SIG-M5 (cell line): ENCODE measurements around the gene ADGRB3.

ENCODE experiments used
- DNase-seq: peaks from one replicate; lab custom pipeline; 2025; lab: John Stamatoyannopoulos, UW

Gene ADGRB3

GRCh38 chr6:68704485-68704884 is 69.4 kb downstream of the ADGRB3 start:
- no peak for DNase-seq

- no peak for DNase-seq
Measured at GRCh38 chr6:68709091-68709490, 74.0 kb downstream of the ADGRB3 start.

- DNase-seq: no peak
Measured at GRCh38 chr6:68709882-68710281, 74.8 kb downstream of the ADGRB3 start.

GRCh38 chr6:68710496-68710895 is 75.4 kb downstream of the ADGRB3 start:
- DNase-seq: no peak

DNA sequence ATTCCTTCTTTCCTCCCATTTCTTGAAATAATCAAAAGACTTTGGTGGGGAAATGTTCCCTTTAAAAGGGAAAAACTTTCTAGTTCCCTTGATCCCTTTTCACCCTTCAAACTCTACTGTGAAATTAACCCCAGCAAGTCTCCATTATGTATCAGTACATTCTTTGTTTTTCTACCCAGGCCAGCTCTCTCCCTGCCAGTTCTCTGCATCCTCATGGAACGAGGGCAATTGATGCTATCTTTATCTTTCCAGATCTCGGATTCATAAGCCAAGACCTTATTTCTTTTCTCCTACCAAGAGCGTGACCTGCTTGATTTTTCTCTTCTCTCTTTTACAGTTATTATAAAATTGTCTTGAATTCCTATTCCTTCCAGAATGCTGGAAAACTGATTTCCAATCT is 75.8 kb downstream of the ADGRB3 start:
- no peak for DNase-seq

DNA sequence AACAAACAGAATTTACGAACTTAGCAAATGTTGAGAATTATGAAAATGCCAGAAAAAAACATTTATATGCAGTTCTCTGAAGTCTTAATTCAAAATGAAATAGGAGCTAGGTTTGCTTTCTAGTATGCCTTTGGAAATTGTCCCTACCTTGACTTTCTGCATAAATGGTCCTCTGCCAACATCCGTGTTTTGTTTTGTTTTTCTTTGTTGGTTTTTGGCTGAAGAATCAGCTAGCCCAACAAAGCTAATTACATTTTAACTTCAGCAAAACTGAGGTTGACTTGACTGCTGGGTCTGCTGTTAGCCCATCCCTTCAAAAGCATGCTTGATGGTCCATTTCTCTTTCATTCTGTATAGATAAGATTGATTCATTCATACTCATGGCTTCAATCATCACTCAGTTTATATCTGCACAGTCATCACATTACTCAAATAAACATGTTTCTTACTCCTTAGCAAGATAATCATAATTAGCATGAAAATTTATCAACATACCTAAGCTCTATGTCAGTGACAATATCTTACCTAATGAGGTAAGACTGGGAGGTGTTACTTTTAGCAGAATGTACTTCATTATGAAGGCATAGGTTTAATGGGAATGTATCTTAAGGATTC is 76.4 kb downstream of the ADGRB3 start:
- no peak for DNase-seq

DNA sequence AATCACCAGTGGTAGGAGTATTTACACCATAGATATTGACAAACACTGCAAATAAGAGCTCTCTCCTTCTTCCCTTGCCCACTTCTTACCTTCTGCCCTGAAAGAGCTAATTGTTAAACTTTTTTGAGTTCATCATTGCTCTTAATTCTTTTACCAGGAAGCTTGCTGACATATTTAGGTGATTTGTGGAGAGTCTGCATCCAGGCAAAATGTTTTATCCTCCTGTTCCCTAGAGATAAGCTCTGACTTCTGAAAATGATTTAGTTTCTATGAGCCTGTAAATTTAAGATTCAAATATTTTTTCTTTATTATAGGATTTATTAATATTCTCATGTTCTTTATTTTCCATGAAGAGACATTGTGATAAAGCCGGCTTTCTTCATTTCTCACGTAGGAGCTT is 81.5 kb downstream of the ADGRB3 start:
- no peak for DNase-seq

DNA sequence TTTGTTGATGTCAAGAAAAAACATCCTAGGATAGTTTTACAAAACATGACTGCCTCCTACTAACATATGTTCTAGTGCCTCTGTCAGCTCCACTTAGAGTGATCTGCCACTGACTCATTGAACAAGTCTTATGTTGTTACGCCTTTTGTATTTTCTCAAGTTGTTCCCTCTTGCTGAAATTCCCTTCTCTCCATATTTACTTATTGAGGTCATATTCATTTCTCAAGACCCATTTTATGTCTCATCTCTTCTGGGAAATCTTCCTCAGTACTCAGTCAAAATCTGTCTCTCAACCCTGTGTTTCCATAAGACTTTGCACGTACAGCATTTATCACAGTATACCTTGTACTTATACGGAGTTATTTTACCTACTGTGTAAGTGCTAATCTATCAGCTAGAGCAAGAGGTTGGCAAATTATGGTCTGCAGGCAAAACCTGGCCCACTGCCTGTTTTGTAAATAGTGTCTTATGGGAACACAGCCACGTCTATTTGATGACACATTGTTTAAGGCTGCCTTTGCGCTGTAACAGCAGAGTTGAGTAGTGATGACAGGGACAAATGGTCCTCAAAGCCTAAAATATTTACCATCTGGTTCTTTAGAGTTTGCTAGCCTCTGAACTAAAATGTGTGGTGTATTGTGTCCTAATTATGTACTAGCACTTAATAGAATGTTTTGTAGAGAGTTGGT is 83.4 kb downstream of the ADGRB3 start:
- DNase-seq: no peak

DNA sequence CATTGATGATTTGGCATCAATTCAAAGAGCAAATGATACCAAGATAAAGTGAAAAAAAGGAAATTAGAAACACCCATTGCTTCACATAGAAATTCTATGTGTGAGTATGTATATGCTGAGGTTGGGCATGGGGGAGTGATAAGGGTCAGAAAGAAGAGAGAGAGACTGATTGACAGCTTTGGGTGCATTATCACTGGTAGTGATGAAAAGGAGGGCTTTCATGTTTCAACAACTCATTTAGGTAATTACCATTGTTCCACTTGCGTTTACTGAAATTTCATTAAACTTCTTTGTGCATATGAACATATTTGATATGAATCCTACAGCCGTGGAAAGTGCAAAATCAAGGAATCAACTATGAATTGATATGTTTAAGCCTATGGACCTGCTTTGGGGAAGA is 84.7 kb downstream of the ADGRB3 start:
- no peak for DNase-seq

GRCh38 chr6:68722891-68723527 is 87.9 kb downstream of the ADGRB3 start:
- no peak for DNase-seq

GRCh38 chr6:68724060-68724459 is 89.0 kb downstream of the ADGRB3 start:
- no peak for DNase-seq

- DNase-seq: no peak
Measured at GRCh38 chr6:68726337-68726736, 91.3 kb downstream of the ADGRB3 start.

- no peak for DNase-seq
Measured at GRCh38 chr6:68726992-68727391, 91.9 kb downstream of the ADGRB3 start.

DNA sequence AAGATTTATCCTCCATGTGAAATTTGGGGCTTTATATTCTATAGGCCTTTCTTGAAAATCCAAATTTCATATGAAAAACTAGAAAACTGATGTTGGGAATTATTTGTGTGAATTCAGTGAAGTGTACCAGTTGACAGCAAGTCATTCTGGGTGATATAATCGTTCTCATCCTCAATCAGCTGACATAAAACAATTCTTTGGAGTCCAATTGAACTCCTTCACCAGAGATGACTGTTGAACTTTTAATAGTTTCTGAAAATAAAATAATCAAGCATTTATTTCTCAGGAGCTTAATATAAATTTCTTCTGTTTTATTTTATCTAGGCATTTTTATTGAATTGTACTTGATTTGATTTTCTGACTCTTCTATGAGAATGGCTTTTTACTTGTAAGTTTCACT is 92.6 kb downstream of the ADGRB3 start:
- DNase-seq: no peak

DNA sequence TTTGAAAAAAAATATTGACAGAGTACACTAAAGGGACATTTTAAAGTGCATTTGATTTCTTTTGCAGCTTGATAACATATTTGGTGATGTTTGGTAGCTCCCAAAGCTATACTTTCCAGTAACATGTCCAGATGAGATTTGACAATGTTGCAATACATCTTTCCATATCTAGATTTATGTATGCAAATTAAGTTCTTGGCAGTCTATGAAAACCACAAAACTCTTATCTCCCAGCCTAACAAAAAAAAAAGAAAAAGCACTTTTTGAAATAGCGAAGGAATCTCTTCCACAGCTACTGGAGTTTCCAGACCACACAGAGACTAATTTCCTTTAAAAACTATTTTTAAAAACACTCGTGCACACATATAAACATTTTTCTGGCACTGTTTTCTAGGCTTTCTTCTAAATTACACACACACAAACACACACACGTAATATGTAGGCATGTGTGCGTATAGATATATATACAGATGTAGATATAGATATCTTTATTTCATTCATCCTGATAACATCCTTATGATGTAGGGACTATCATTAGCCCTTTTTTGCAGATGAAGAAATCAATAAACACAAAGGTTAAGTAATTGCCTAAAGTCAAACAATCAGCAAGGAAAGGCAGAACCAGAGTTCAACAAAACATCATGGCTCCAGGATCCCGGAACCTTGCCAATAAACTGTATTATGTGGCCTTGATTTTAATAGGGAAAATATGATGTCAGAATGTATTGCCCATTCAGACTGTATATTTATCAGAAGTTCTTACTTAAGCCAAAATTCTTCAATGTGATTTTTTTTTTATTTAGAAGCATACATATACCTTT is 93.3 kb downstream of the ADGRB3 start:
- DNase-seq: no peak

GRCh38 chr6:68729377-68729903 is 94.4 kb downstream of the ADGRB3 start:
- DNase-seq: no peak

DNA sequence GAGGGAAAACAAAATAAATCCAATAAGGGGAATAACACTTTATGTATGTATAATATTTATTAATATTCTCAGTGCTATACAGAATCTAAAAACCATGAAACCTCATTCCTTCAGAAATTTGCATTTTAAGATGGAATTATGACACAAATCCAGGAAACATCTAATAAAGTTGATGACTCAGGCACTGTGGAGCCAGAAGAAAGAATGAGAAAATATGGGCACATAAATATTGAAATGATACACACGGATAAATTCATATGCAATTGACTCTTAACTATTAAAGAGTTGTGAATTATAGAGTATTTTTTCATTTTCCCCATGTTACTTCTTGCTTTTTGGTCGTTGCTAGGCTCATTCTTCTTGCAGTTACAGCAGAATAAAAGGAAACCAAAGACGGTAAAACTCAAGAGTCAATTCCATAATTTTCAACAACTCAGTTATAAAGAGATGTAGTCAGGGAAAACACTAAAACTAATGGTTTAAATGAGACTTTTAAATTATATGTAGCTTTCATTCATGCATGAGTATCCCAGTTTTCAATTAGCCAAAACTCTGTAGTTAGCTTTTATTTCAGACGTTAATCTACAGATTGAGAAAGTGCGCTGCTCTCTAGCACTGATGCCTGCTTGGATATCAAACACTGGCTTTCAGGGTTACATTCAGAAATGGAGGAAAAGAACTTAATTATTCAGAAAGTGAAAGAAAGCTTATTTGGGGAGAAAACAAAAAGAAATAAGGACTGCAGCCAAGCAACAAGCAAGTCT is 95.4 kb downstream of the ADGRB3 start:
- no peak for DNase-seq

GRCh38 chr6:68732423-68732822 is 97.3 kb downstream of the ADGRB3 start:
- DNase-seq: no peak

- DNase-seq: no peak
Measured at GRCh38 chr6:68735866-68736265, 100.8 kb downstream of the ADGRB3 start.

DNA sequence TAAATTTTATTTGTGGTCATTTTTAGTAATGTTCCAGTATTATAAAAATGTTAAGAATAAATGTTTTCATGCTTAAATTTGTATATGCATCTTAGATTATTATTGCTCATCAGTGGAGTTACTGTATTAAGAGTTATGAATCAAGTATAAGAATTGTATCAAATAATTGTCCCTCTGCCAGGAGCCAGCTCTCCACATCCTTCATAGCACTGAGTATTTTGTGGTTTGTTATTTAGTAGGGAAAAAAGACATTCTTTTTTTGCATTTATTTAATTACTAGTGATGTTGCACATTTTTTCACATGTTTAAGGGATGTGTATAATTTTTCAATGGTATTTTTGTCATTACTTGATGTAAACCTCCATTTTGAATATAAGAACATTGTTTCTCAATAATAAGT is 102.0 kb downstream of the ADGRB3 start:
- no peak for DNase-seq

- DNase-seq: no peak
Measured at GRCh38 chr6:68738039-68738438, 103.0 kb downstream of the ADGRB3 start.
